Left ventricle myocardium inferior (tissue), 1 donor: Measurements from ENCODE around the gene AGO3. TPM values are rescaled to one million over a fixed set of nuclear protein-coding genes. Genes with fewer than 3 reads are reported as not detected.

Source experiments
- DNase-seq: peaks from one replicate; pipeline ENCODE4 v3.0.0-alpha.2; 2020
- H3K27ac ChIP-seq: fragments of 200-600 bp; replicated peaks from 2 replicates; pipeline ENCODE4 v1.8.0; 2021
- H3K27me3 ChIP-seq: fragments of 200-600 bp; 2 replicates; pipeline ENCODE4 v1.8.0; 2021; ENCODE audit warnings: low read depth
- H3K36me3 ChIP-seq: fragments of 200-600 bp; 2 replicates; pipeline ENCODE4 v1.8.0; 2021
- H3K4me1 ChIP-seq: fragments of 200-600 bp; 2 replicates; pipeline ENCODE4 v1.8.0; 2021
- H3K4me3 ChIP-seq: fragments of 200-600 bp; 2 replicates; pipeline ENCODE4 v1.8.0; 2021; ENCODE audit warnings: mild to moderate bottlenecking, moderate library complexity
- H3K9me3 ChIP-seq: fragments of 200-600 bp; replicated peaks from 2 replicates; pipeline ENCODE4 v1.8.0; 2021
- CTCF ChIP-seq: fragments of 200-600 bp; IDR thresholded peaks from 2 replicates; pipeline ENCODE4 v1.8.0; 2021; ENCODE audit warnings: antibody characterized with exemption, mild to moderate bottlenecking, borderline replicate concordance
- intact Hi-C: fragments of 100-400 bp; cut with micrococcal nuclease; formaldehyde crosslinking; loops from one replicate; pipeline ENCODE4 v1.11.0; 2022
- total RNA-seq: library from RNA; stranded (reverse); fragmentation: NEBNext Ultra II Directional; extraction: Animal tissue kit (Norgen Biotek cat#: 25700); gene quantifications from one replicate; pipeline ENCODE4 v1.2.1, GENCODE V29; 2021
- donor health status: DM: no; HTN: yes; CAD: no; lungs with severe emphysema.

Gene AGO3
- total RNA-seq, 1 donor from 2014 or later: 12.1 TPM

- H3K4me1 ChIP-seq: peaks cover 42% of the 10 kb centered on the region
Observed at GRCh38 chr1:35932941-35933340, 2.0 kb downstream of the AGO3 start.

GRCh38 chr1:35935442-35936388 is 4.8 kb downstream of the AGO3 start:
- Histone ChIP-seq H3K27ac (no peak overlapping the region), H3K4me1 (peaks cover 29% of the 10 kb centered on the region), H3K27me3 (no peaks in the 10 kb centered on the region), H3K36me3 (no peaks in the 10 kb centered on the region), H3K4me3 (no peak overlapping the region), H3K9me3 (no peaks in the 10 kb centered on the region)
- no peak for DNase-seq
- TF ChIP-seq CTCF: no peak
- intact Hi-C loops: no loop called here

More at GRCh38 chr1:35932941-35933340, 2.0 kb downstream of the AGO3 start:
- Histone ChIP-seq H3K9me3 (no peaks in the 10 kb centered on the region), H3K27ac (no peak overlapping the region), H3K4me3 (no peak overlapping the region), H3K36me3 (no peaks in the 10 kb centered on the region), H3K27me3 (no peaks in the 10 kb centered on the region)
- no peak for DNase-seq
- no peak for TF ChIP-seq CTCF
- intact Hi-C loops: no loop called here

- Histone ChIP-seq H3K4me3 (no peak overlapping the region), H3K36me3 (no peaks in the 10 kb centered on the region), H3K9me3 (no peaks in the 10 kb centered on the region), H3K27me3 (no peaks in the 10 kb centered on the region), H3K27ac (no peak overlapping the region), H3K4me1 (peaks cover 31% of the 10 kb centered on the region)
- intact Hi-C loops: no loop called here
- no peak for TF ChIP-seq CTCF
- DNase-seq: no peak
Observed at GRCh38 chr1:35936838-35937237, 5.9 kb downstream of the AGO3 start.

- no peaks in the 10 kb centered on the region for H3K27me3 ChIP-seq
- no peak for TF ChIP-seq CTCF
- peaks cover 28% of the 10 kb centered on the region for H3K4me1 ChIP-seq
- no peak overlapping the region for H3K4me3 ChIP-seq
- no peak overlapping the region for H3K27ac ChIP-seq
- no peak for DNase-seq
- H3K36me3 ChIP-seq: no peaks in the 10 kb centered on the region
- no peaks in the 10 kb centered on the region for H3K9me3 ChIP-seq
- intact Hi-C loops: no loop called here
Observed at GRCh38 chr1:35939484-35939883, 8.6 kb downstream of the AGO3 start.

- Histone ChIP-seq H3K4me1 (peaks cover 40% of the 10 kb centered on the region), H3K4me3 (no peak overlapping the region), H3K36me3 (peaks cover 5% of the 10 kb centered on the region), H3K27ac (no peak overlapping the region), H3K9me3 (no peaks in the 10 kb centered on the region), H3K27me3 (no peaks in the 10 kb centered on the region)
- DNase-seq: no peak
- no peak for TF ChIP-seq CTCF
- intact Hi-C loops: no loop called here
Observed at GRCh38 chr1:35945327-35945726, 14.4 kb downstream of the AGO3 start.
